HepG2 (cell line): ENCODE data around the gene BCAR3. TPM values are rescaled to one million over a fixed set of nuclear protein-coding genes. Genes with fewer than 3 reads are reported as not detected.

Source experiments
- CBX1 ChIP-seq: IDR thresholded peaks from one replicate; pipeline ENCODE4 v1.6.1; 2016; ENCODE audit warnings: antibody characterized with exemption, low read depth
- EED ChIP-seq: sonication (generic); formaldehyde crosslinking; IDR thresholded peaks from 2 replicates; pipeline ENCODE4 v1.5.0; 2020; ENCODE audit warnings: mild to moderate bottlenecking, missing genetic modification reagents
- ERF ChIP-seq: IDR thresholded peaks from 2 replicates; pipeline ENCODE4 v1.6.1; 2018; ENCODE audit warnings: missing biosample characterization, missing genetic modification reagents
- HDAC6 ChIP-seq: fragments of 200-600 bp; sonication (generic); IDR thresholded peaks from 2 replicates; pipeline ENCODE4 v1.7.0; 2017; ENCODE audit warnings: mild to moderate bottlenecking, antibody characterized with exemption, low read length, low read depth
- HNRNPH1 ChIP-seq: fragments of 200-400 bp; formaldehyde crosslinking; optimal IDR thresholded peaks from 2 replicates; pipeline ENCODE3; 2017; ENCODE audit warnings: mild to moderate bottlenecking, low read depth, low read length
- JUNB ChIP-seq: sonication (generic); formaldehyde crosslinking; IDR thresholded peaks from 2 replicates; pipeline ENCODE4 v1.8.0; 2022; ENCODE audit warnings: missing genetic modification reagents, mild to moderate bottlenecking, borderline replicate concordance
- MTF2 ChIP-seq: sonication (generic); formaldehyde crosslinking; IDR thresholded peaks from 2 replicates; pipeline ENCODE4 v1.5.0; 2020; ENCODE audit warnings: missing genetic modification reagents, borderline replicate concordance
- NAIF1 ChIP-seq: sonication (generic); formaldehyde crosslinking; IDR thresholded peaks from 2 replicates; pipeline ENCODE4 v1.5.0; 2020; ENCODE audit warnings: mild to moderate bottlenecking, missing genetic modification reagents, borderline replicate concordance
- ONECUT2 ChIP-seq: sonication (generic); formaldehyde crosslinking; IDR thresholded peaks from 2 replicates; pipeline ENCODE4 v1.4.0; 2020; ENCODE audit warnings: missing genetic modification reagents
- TMF1 ChIP-seq: sonication (generic); formaldehyde crosslinking; IDR thresholded peaks from 2 replicates; pipeline ENCODE4 v1.8.1; 2022; ENCODE audit warnings: low read depth, missing genetic modification reagents
- TOPORS ChIP-seq: sonication (generic); formaldehyde crosslinking; IDR thresholded peaks from 2 replicates; pipeline ENCODE4 v1.8.0; 2023; ENCODE audit warnings: mild to moderate bottlenecking, missing genetic modification reagents
- ZC3H4 ChIP-seq: sonication (generic); formaldehyde crosslinking; IDR thresholded peaks from 2 replicates; pipeline ENCODE4 v1.4.0; 2020; ENCODE audit warnings: missing genetic modification reagents, borderline replicate concordance
- ZNF143 ChIP-seq: sonication (generic); formaldehyde crosslinking; IDR thresholded peaks from 2 replicates; pipeline ENCODE4 v1.4.0; 2020; ENCODE audit warnings: missing genetic modification reagents
- ZNF232 ChIP-seq: sonication (generic); formaldehyde crosslinking; IDR thresholded peaks from 2 replicates; pipeline ENCODE4 v1.4.0; 2020; ENCODE audit warnings: missing genetic modification reagents, borderline replicate concordance
- ZNF607 ChIP-seq: sonication (generic); formaldehyde crosslinking; IDR thresholded peaks from 2 replicates; pipeline ENCODE4 v1.5.1; 2020; ENCODE audit warnings: missing genetic modification reagents, mild to moderate bottlenecking, borderline replicate concordance
- ZNF713 ChIP-seq: sonication (generic); formaldehyde crosslinking; IDR thresholded peaks from 2 replicates; pipeline ENCODE4 v1.4.0; 2020; ENCODE audit warnings: mild to moderate bottlenecking, missing genetic modification reagents
- ZNF737 ChIP-seq: sonication (generic); formaldehyde crosslinking; IDR thresholded peaks from 2 replicates; pipeline ENCODE4 v1.5.0; 2020; ENCODE audit warnings: missing genetic modification reagents, mild to moderate bottlenecking, borderline replicate concordance
- polyA plus RNA-seq, 8 experiments: library from polyadenylated mRNA; depleted of rRNA in 3 of 8; stranded (reverse) in 7 of 8; unstranded in 1 of 8; fragments of >200 nt; fragmentation: Illumina TruSeq in 4 of 8; extraction: Trizol in 4 of 8; gene quantifications; 2 replicates each; pipeline versions ENCODE4 v1.2.1 to v1.2.3, GENCODE V29; 2011 to 2016; ENCODE audit warnings: low read depth in 4 of 8, missing spikeins in 1 of 8, mixed read lengths in 1 of 8; ENCODE audit not compliant: insufficient read depth in 1 of 8
- total RNA-seq, 5 experiments: library from RNA; depleted of rRNA; stranded (reverse); fragments of >200 nt; fragmentation: Illumina TruSeq; extraction: Trizol; gene quantifications; 2 replicates each; pipeline ENCODE4 v1.2.3, GENCODE V29; 2016; ENCODE audit warnings: low read depth in 1 of 5
- TF ChIP-seq, protein P1 (sequence below): sonication (generic); formaldehyde crosslinking; IDR thresholded peaks from 2 replicates; pipeline ENCODE4 v1.5.1; 2020; ENCODE audit warnings: mild to moderate bottlenecking, missing genetic modification reagents, borderline replicate concordance
- TF ChIP-seq, protein P2 (sequence below): sonication (generic); formaldehyde crosslinking; IDR thresholded peaks from 2 replicates; pipeline ENCODE4 v1.4.0; 2020; ENCODE audit warnings: mild to moderate bottlenecking, missing genetic modification reagents
- TF ChIP-seq, protein P3 (sequence below): sonication (generic); formaldehyde crosslinking; IDR thresholded peaks from 2 replicates; pipeline ENCODE4 v1.4.0; 2020; ENCODE audit warnings: low read depth, mild to moderate bottlenecking, missing genetic modification reagents
- TF ChIP-seq, protein P4 (sequence below): sonication (generic); formaldehyde crosslinking; conservative IDR thresholded peaks from 2 replicates; pipeline ENCODE4 v1.4.0; 2020; ENCODE audit warnings: missing genetic modification reagents
- TF ChIP-seq, protein P5 (sequence below): IDR thresholded peaks from 2 replicates; pipeline ENCODE4 v1.6.1; 2016; ENCODE audit warnings: low read depth, borderline replicate concordance

The BCAR3 gene
- total and polyA plus RNA-seq, 2 of the 13 experiments (the other 11 are each of a cell fraction or from before 2014, with no cell fraction given), result 3.6 to 4.8 TPM

DNA sequence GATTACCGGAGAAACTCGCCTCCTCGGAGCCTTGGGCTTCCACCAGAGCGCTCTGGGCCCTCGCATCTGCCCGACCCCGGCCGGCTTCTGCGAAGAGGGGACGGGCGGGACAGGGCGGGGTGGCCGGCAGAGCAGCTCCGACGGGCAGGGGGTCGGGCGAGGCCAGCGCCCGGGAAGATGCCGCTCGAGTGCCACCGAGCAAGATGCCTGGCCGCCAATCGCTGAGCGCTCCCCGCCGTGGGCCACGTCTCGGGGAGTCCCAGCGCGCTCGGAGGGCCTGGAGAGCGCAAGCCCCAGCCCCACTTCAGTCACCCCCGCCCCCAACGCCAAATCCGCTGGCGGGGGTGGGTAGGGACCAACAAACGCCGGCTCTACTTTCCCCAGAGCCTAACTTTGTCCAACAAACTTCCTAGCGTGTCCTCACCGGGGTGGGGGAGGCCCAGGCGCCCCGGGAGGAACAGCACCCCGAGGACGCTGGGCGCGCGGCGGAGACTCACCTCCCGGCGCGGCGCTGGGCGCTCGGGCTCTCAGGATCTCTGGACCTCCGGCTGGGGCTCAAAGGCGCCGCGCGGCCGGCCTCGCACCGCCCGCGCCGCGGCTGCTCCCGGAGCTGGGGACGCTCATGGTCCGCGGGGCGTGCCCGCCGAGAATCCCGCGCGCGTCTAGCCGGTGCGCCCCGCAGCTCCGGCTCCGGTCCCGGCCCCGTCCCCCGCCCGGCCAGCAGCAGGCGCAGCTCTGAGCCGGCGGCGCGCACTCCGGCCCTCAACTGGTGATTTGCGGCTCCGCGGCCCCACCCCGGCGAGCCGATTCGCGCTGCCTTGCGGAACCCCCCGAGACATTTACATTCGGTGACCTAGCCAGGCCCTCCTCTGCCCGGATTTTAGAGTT, at the start of gene BCAR3 (continued):
- TF ChIP-seq, protein P1, sequence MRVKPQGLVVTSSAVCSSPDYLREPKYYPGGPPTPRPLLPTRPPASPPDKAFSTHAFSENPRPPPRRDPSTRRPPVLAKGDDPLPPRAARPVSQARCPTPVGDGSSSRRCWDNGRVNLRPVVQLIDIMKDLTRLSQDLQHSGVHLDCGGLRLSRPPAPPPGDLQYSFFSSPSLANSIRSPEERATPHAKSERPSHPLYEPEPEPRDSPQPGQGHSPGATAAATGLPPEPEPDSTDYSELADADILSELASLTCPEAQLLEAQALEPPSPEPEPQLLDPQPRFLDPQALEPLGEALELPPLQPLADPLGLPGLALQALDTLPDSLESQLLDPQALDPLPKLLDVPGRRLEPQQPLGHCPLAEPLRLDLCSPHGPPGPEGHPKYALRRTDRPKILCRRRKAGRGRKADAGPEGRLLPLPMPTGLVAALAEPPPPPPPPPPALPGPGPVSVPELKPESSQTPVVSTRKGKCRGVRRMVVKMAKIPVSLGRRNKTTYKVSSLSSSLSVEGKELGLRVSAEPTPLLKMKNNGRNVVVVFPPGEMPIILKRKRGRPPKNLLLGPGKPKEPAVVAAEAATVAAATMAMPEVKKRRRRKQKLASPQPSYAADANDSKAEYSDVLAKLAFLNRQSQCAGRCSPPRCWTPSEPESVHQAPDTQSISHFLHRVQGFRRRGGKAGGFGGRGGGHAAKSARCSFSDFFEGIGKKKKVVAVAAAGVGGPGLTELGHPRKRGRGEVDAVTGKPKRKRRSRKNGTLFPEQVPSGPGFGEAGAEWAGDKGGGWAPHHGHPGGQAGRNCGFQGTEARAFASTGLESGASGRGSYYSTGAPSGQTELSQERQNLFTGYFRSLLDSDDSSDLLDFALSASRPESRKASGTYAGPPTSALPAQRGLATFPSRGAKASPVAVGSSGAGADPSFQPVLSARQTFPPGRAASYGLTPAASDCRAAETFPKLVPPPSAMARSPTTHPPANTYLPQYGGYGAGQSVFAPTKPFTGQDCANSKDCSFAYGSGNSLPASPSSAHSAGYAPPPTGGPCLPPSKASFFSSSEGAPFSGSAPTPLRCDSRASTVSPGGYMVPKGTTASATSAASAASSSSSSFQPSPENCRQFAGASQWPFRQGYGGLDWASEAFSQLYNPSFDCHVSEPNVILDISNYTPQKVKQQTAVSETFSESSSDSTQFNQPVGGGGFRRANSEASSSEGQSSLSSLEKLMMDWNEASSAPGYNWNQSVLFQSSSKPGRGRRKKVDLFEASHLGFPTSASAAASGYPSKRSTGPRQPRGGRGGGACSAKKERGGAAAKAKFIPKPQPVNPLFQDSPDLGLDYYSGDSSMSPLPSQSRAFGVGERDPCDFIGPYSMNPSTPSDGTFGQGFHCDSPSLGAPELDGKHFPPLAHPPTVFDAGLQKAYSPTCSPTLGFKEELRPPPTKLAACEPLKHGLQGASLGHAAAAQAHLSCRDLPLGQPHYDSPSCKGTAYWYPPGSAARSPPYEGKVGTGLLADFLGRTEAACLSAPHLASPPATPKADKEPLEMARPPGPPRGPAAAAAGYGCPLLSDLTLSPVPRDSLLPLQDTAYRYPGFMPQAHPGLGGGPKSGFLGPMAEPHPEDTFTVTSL (CRISPR knock-in tag), result 0 out of 2 replicates have a peak, but pooled peaks have one; percentile 36
- TF ChIP-seq, protein P2, sequence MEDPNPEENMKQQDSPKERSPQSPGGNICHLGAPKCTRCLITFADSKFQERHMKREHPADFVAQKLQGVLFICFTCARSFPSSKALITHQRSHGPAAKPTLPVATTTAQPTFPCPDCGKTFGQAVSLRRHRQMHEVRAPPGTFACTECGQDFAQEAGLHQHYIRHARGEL (CRISPR knock-in tag), result no peak
- TF ChIP-seq HDAC6, result no peak
- TF ChIP-seq ZNF143 (CRISPR knock-in tag), result no peak
- TF ChIP-seq, protein P3, sequence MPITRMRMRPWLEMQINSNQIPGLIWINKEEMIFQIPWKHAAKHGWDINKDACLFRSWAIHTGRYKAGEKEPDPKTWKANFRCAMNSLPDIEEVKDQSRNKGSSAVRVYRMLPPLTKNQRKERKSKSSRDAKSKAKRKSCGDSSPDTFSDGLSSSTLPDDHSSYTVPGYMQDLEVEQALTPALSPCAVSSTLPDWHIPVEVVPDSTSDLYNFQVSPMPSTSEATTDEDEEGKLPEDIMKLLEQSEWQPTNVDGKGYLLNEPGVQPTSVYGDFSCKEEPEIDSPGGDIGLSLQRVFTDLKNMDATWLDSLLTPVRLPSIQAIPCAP (CRISPR knock-in tag), result no peak; the same call in 1 of the 2 replicates
- no peak for TF ChIP-seq ZNF232 (CRISPR knock-in tag)
- TF ChIP-seq MTF2 (CRISPR knock-in tag), result no peak
- no peak for TF ChIP-seq ZNF713 (CRISPR knock-in tag)
- TF ChIP-seq, protein P4, sequence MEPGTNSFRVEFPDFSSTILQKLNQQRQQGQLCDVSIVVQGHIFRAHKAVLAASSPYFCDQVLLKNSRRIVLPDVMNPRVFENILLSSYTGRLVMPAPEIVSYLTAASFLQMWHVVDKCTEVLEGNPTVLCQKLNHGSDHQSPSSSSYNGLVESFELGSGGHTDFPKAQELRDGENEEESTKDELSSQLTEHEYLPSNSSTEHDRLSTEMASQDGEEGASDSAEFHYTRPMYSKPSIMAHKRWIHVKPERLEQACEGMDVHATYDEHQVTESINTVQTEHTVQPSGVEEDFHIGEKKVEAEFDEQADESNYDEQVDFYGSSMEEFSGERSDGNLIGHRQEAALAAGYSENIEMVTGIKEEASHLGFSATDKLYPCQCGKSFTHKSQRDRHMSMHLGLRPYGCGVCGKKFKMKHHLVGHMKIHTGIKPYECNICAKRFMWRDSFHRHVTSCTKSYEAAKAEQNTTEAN (CRISPR knock-in tag), result no peak
- TF ChIP-seq JUNB, result no peak
- no peak for TF ChIP-seq ZNF737 (CRISPR knock-in tag)
- TF ChIP-seq, protein P5, sequence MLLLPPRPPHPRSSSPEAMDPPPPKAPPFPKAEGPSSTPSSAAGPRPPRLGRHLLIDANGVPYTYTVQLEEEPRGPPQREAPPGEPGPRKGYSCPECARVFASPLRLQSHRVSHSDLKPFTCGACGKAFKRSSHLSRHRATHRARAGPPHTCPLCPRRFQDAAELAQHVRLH (CRISPR knock-in tag), result no peak
- TF ChIP-seq NAIF1 (CRISPR knock-in tag), result no peak
- TF ChIP-seq TOPORS, result no peak
- no peak for TF ChIP-seq ONECUT2 (CRISPR knock-in tag)
- no peak for TF ChIP-seq ZNF607
- TF ChIP-seq EED, result no peak
- TF ChIP-seq TMF1 (CRISPR knock-in tag), result no peak
- TF ChIP-seq HNRNPH1, result no peak
- no peak for TF ChIP-seq CBX1
- TF ChIP-seq ZC3H4 (CRISPR knock-in tag), result no peak
- no peak for TF ChIP-seq ERF
